ENCODE results near the gene TNFRSF19. TPM values are rescaled to one million over a fixed set of nuclear protein-coding genes. Genes with fewer than 3 reads are reported as not detected.

The TNFRSF19 gene
- total and polyA plus RNA-seq, 2 of the 8 experiments (the other 6 are each of a cell fraction or from before 2014, with no cell fraction given), result 0.50 to 0.95 TPM

- Histone ChIP-seq H3K4me1 (replicated peaks in 1 of 4; ENCODE audit: control insufficient read depth in 3 of 4, insufficient read depth in 4 of 4, low read length in 3 of 4) (no peaks in the 10 kb centered on the region; a peak in 1 of 7 replicates), H3K14ac (ENCODE audit: insufficient read length) (no peak overlapping the region), H4K5ac (ENCODE audit: insufficient read length, low read depth, low read length) (no peak overlapping the region), H2BK20ac (ENCODE audit: low read length) (0 out of 2 replicates have a peak overlapping the region, but pooled peaks have one; percentile 48), H2BK5ac (ENCODE audit: low read depth, low read length) (no peak overlapping the region), H4K91ac (replicated peaks; ENCODE audit: insufficient read length, low read length) (peak overlapping the region; percentile 30), H3K27me3 (replicated peaks in 1 of 4; ENCODE audit: control insufficient read depth in 3 of 4, extremely low read depth in 1 of 4, insufficient read depth in 3 of 4, low read length in 3 of 4) (no peaks in the 10 kb centered on the region), H2AFZ (ENCODE audit: low read length) (0 out of 2 replicates have a peak overlapping the region, but pooled peaks have one; percentile 87), H2AK5ac (ENCODE audit: low read depth, low read length) (no peak overlapping the region), H4K20me1 (replicated peaks in 1 of 2; ENCODE audit: control insufficient read depth in 1 of 2, insufficient read depth in 2 of 2, low read length in 2 of 2) (peaks cover 0 to 1% of the 10 kb centered on the region in 2 experiments), H3K79me1 (ENCODE audit: low read depth, low read length) (no peaks in the 10 kb centered on the region), H3K23ac (ENCODE audit: insufficient read length) (no peak overlapping the region), H3K4me2 (ENCODE audit: insufficient read depth in 1 of 2, low read depth in 2 of 2, low read length in 2 of 2) (no peak overlapping the region), H3K36me3 (ENCODE audit: control insufficient read depth in 2 of 4, insufficient read depth in 4 of 4, low read length in 3 of 4) (no peaks in the 10 kb centered on the region), H3K27ac (ENCODE audit: low read depth, low read length) (no peak overlapping the region), H2BK120ac (replicated peaks; ENCODE audit: low read depth, low read length) (no peak overlapping the region), H3K4ac (replicated peaks; ENCODE audit: insufficient read length, low read depth, low read length) (no peak overlapping the region), H3K9me3 (ENCODE audit: insufficient read depth in 2 of 2, low read depth in 1 of 2, low read length in 1 of 2) (0 out of 4 replicates have a peak, but pooled peaks cover 0 to 5% of the 10 kb centered on the region in 2 experiments), H2BK12ac (ENCODE audit: low read depth, low read length) (no peak overlapping the region), H3K79me2 (ENCODE audit: control insufficient read depth in 1 of 2, insufficient read depth in 2 of 2, low read length in 2 of 2) (no peaks in the 10 kb centered on the region), H3K56ac (replicated peaks; ENCODE audit: insufficient read length, low read depth, low read length) (no peak overlapping the region), H3K4me3 (ENCODE audit: extremely low read depth in 1 of 4, insufficient read depth in 2 of 4, low read depth in 3 of 4, low read length in 4 of 4) (no peak overlapping the region), H3K23me2 (ENCODE audit: low read depth, low read length) (no peaks in the 10 kb centered on the region), H2BK15ac (ENCODE audit: low read length) (0 out of 2 replicates have a peak overlapping the region, but pooled peaks have one; percentile 81), H3K9ac (replicated peaks in 1 of 4; ENCODE audit: extremely low read depth in 1 of 4, low read depth in 3 of 4, low read length in 3 of 4) (no peak overlapping the region), H3K18ac (ENCODE audit: extremely low read depth, low read length) (peak overlapping the region; percentile 48; the same call in 1 of the 2 replicates), H4K8ac (ENCODE audit: extremely low read depth, insufficient read depth, low read length) (no peak overlapping the region)
- ChIA-PET CTCF (ENCODE audit: partially characterized antibody) (interaction anchor here (0.5 to 1.4 kb wide), 9 partner anchors 25 to 904 kb away, joined by 3 to 5 read pairs (median 3); partner anchors contain the start of gene MIPEP), POLR2A (ENCODE audit: partially characterized antibody) (no interaction called here)
- TF ChIP-seq MAX (IDR thresholded peaks at IDR 0.05) (no peak), POLR2A (IDR thresholded peaks at IDR 0.05; ENCODE audit: control extremely low read depth in 1 of 2, low read depth in 2 of 2, low read length in 2 of 2) (no peak), EGR1 (IDR thresholded peaks at IDR 0.05; ENCODE audit: borderline replicate concordance, low read depth, low read length) (no peak), CTCF (IDR thresholded peaks at IDR 0.05; ENCODE audit: control extremely low read depth in 1 of 3, insufficient read depth in 1 of 3, low read depth in 1 of 3, low read length in 3 of 3) (no peak)
- no peak for DNase-seq (ENCODE audit: low read depth in 1 of 2, low spot score in 2 of 2)
- no peak for FAIRE-seq
- 92% methylated on average over 2 of the region's 2 CpGs; no CpG with 5 or more reads in 1 of the 2 experiments for WGBS, 2 experiments (ENCODE audit: extremely low coverage in 1 of 2, insufficient coverage in 1 of 2, insufficient read length in 1 of 2, insufficient replicate concordance in 2 of 2, low coverage in 1 of 2, low lambda C conversion rate in 2 of 2, missing lambda C conversion rate in 1 of 2)
These were observed 146.2 kb downstream of the TNFRSF19 start for GRCh38 chr13:23716401-23716800.
